ENCODE data around the gene EPHA4. TPM values are rescaled to one million over a fixed set of nuclear protein-coding genes. Genes with fewer than 3 reads are reported as not detected.

The EPHA4 gene
- total and polyA plus RNA-seq, 2 donors (not counting 1 experiment from before 2014, with no cell fraction given) = 10.7 to 54.9 TPM

GRCh38 chr2:221434142-221434541 is 138.0 kb downstream of the EPHA4 start:
- CTCF ChIA-PET = interaction anchor here (0.9 to 2.6 kb wide), 2 partner anchors 10 to 22 kb away, joined by 3 to 6 read pairs; no protein-coding TSS in a partner anchor
- WGBS (ENCODE audit: insufficient coverage) = 98% methylated on average over 6 of the region's 7 CpGs
- H3K4me3 ChIP-seq (ENCODE audit: control extremely low read depth in 1 of 5, extremely low read depth in 1 of 5, insufficient read depth in 1 of 5, low read depth in 2 of 5, low read length in 4 of 5) = no peak overlapping the region

GRCh38 chr2:221431477-221431876 is 140.6 kb downstream of the EPHA4 start:
- H3K36me3 ChIP-seq (replicated peaks in 1 of 2; ENCODE audit: control extremely low read depth in 1 of 2, control insufficient read depth in 1 of 2, extremely low read depth in 1 of 2, insufficient read depth in 2 of 2, low read length in 1 of 2) = peaks cover 0 to 2% of the 10 kb centered on the region in 2 experiments
- Mint-ChIP-seq H3K4me3 (no peak overlapping the region), H3K4me1 (peaks cover 2% of the 10 kb centered on the region), H3K27me3 (no peaks in the 10 kb centered on the region), H3K9me3 (ENCODE audit: insufficient read depth) (no peaks in the 10 kb centered on the region), H3K27ac (no peak overlapping the region)
- H3K9me3 ChIP-seq (ENCODE audit: control extremely low read depth in 1 of 3, control insufficient read depth in 2 of 3, insufficient read depth in 1 of 3, low read length in 2 of 3) = no peaks in the 10 kb centered on the region
- H2AFZ ChIP-seq (ENCODE audit: insufficient read depth, low read depth, low read length, poor library complexity, severe bottlenecking) = no peak overlapping the region
- H3K4me2 ChIP-seq (replicated peaks; ENCODE audit: low read depth, low read length, poor library complexity, severe bottlenecking) = no peak overlapping the region
- H3K79me2 ChIP-seq (ENCODE audit: control insufficient read depth, insufficient read depth, low read length) = no peaks in the 10 kb centered on the region
- whole genome bisulfite sequencing (ENCODE audit: insufficient coverage) = no CpG with 5 or more reads among the region's 3 CpGs
- ChIA-PET CTCF (no interaction called here), POLR2A (no interaction called here)
- intact Hi-C loops (cut with micrococcal nuclease) = no loop called here
- TF ChIP-seq EZH2 (IDR thresholded peaks at IDR 0.05; ENCODE audit: borderline replicate concordance, insufficient read depth, low read depth, low read length, poor library complexity, severe bottlenecking) (no peak), CTCF (IDR thresholded peaks at IDR 0.05) (no peak)
- H3K27ac ChIP-seq (ENCODE audit: low read length in 2 of 2) = no peak overlapping the region
- ATAC-seq (ENCODE audit: low read depth) = no peak
- H3K27me3 ChIP-seq (replicated peaks in 1 of 4; ENCODE audit: control extremely low read depth in 1 of 4, control insufficient read depth in 3 of 4, insufficient read depth in 4 of 4, low read length in 3 of 4) = no peaks in the 10 kb centered on the region
- no peak for DNase-seq
- no peak overlapping the region for H3K4me3 ChIP-seq (ENCODE audit: control extremely low read depth in 1 of 5, extremely low read depth in 1 of 5, insufficient read depth in 1 of 5, low read depth in 2 of 5, low read length in 4 of 5)
- no peak overlapping the region for H3K9ac ChIP-seq (ENCODE audit: low read length)
- no peaks in the 10 kb centered on the region for H3K4me1 ChIP-seq (ENCODE audit: control insufficient read depth in 2 of 2, insufficient read depth in 2 of 2, low read length in 2 of 2)
- no peaks in the 10 kb centered on the region for H4K20me1 ChIP-seq (ENCODE audit: control insufficient read depth, insufficient read depth, low read length, poor library complexity, severe bottlenecking)

More at GRCh38 chr2:221434142-221434541, 138.0 kb downstream of the EPHA4 start:
- H3K9ac ChIP-seq (ENCODE audit: low read length) = no peak overlapping the region
- Mint-ChIP-seq H3K9me3 (ENCODE audit: insufficient read depth) (no peaks in the 10 kb centered on the region), H3K27me3 (no peaks in the 10 kb centered on the region), H3K4me3 (no peak overlapping the region), H3K27ac (no peak overlapping the region), H3K4me1 (peaks cover 2% of the 10 kb centered on the region)
- H2AFZ ChIP-seq (ENCODE audit: insufficient read depth, low read depth, low read length, poor library complexity, severe bottlenecking) = no peak overlapping the region
- no peak overlapping the region for H3K4me2 ChIP-seq (replicated peaks; ENCODE audit: low read depth, low read length, poor library complexity, severe bottlenecking)
- TF ChIP-seq CTCF (IDR thresholded peaks at IDR 0.05) (no peak), EZH2 (IDR thresholded peaks at IDR 0.05; ENCODE audit: borderline replicate concordance, insufficient read depth, low read depth, low read length, poor library complexity, severe bottlenecking) (no peak)
- no peak for DNase-seq
- H3K79me2 ChIP-seq (ENCODE audit: control insufficient read depth, insufficient read depth, low read length) = no peaks in the 10 kb centered on the region
- no peaks in the 10 kb centered on the region for H3K27me3 ChIP-seq (replicated peaks in 1 of 4; ENCODE audit: control extremely low read depth in 1 of 4, control insufficient read depth in 3 of 4, insufficient read depth in 4 of 4, low read length in 3 of 4)
- no peaks in the 10 kb centered on the region for H3K4me1 ChIP-seq (ENCODE audit: control insufficient read depth in 2 of 2, insufficient read depth in 2 of 2, low read length in 2 of 2)
- intact Hi-C loops (cut with micrococcal nuclease) = no loop called here
- ATAC-seq (ENCODE audit: low read depth) = no peak
- POLR2A ChIA-PET = no interaction called here
- H3K27ac ChIP-seq (ENCODE audit: low read length in 2 of 2) = no peak overlapping the region
- no peaks in the 10 kb centered on the region for H4K20me1 ChIP-seq (ENCODE audit: control insufficient read depth, insufficient read depth, low read length, poor library complexity, severe bottlenecking)
- no peaks in the 10 kb centered on the region for H3K36me3 ChIP-seq (replicated peaks in 1 of 2; ENCODE audit: control extremely low read depth in 1 of 2, control insufficient read depth in 1 of 2, extremely low read depth in 1 of 2, insufficient read depth in 2 of 2, low read length in 1 of 2)
- H3K9me3 ChIP-seq (ENCODE audit: control extremely low read depth in 1 of 3, control insufficient read depth in 2 of 3, insufficient read depth in 1 of 3, low read length in 2 of 3) = no peaks in the 10 kb centered on the region
